Head of caudate nucleus (tissue), 42 donors: Measurements from ENCODE around the gene BRAT1.
"Not testable (repeated sequence)": the region's sequence is repeated elsewhere in the genome, so short reads cannot be mapped to it uniquely, and the experiment has no call there.

Experiments used
- DNase-seq, 42 donors: peaks; one replicate each; pipeline versions ENCODE4 v3.0.0 to v3.0.0-alpha.2; 2020 to 2021; ENCODE audit warnings: mixed read lengths in 7 of 42
- intact Hi-C: fragments of 100-400 bp; cut with DNase I; formaldehyde crosslinking; loops from one replicate; pipeline ENCODE4 v1.15.0; 2022

Gene BRAT1

DNA sequence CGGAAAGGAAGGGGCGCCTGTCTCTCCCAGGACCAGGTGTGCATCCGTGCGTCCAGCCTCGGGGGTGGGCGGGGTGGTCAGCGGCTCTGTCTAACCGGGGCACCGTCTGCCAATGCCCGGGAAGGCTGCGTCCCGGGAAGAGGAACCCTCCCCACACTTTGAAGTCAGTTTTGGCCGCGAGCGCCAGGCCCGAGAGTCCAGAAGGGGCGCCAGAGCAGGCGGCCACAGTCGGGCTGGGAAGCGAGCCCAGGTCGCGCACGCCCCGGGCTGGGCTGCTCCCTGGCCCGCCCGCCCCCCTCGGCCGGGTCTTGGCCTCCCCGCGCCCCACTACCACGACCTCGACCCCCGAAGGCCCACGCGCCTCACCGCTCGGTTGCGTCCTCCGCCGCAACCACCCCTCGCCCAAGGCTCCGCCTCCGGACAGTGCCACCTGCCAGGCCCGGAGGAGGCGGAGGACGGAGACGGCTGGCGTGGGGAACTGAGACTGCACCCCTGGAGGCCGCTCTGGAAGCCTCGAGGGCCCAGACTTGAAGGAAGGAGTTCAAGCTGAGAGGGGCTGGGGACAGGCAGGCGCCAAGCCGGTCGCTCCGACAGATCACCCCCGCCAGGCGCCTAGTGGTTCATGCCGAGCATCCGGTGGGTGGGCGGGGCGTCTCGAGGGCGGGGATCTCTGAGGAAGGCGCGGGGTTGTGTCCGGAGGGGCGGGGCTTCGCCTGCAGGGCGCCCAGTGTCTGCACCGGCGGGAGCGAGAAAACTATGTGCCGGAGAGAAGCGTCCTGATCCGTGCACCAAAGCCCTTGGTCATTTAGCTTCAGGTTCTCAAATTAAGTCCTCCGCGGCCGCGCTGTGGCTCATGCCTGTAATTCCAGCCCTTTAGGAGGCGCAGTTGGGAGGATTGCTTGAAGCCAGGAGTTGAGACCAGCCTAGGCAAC, at the start of gene BRAT1:
BRAT1 (minus strand) TSS at position 404 of the 932 bp plus-strand sequence. CDS start 1,093 bp downstream, outside the sequence.
- DNase-seq = peak; percentile 92 to 99 (median 97)
- intact Hi-C loops = loop anchor here (5.0 to 10.0 kb wide), 2 partner anchors 33 to 79 kb away; partner anchors contain the start of gene TTYH3

DNA sequence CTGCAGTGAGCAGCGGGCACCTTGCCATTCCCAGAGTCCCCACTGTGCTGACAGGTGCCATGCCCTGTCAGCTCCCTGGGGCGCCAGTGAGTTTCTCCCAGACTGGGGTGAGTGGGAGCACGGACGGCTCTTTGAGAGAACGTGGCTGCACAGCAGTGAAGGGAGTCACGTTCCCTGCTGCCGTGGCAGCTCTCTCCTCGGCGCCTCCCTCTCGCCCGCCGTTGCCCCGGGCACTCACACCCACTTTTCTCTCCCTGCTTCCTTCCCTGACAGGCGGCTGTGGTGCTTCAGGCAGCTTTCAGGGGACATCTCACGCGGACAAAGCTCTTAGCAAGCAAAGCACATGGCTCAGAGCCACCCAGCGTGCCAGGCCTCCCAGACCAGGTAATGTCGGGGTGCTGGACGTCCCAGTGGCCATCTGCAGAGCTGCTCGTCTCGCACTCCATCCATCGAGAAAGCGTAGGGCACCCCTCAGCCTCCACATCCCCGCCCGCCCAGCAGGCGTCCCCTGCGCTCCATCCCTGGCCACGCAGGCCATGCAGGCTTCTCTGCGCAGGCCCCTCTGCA, 49.4 kb upstream of the BRAT1 start:
- peak in 11 of 42 donors; percentile 25 to 64 (median 37) for DNase-seq
- intact Hi-C loops = no loop called here

DNA sequence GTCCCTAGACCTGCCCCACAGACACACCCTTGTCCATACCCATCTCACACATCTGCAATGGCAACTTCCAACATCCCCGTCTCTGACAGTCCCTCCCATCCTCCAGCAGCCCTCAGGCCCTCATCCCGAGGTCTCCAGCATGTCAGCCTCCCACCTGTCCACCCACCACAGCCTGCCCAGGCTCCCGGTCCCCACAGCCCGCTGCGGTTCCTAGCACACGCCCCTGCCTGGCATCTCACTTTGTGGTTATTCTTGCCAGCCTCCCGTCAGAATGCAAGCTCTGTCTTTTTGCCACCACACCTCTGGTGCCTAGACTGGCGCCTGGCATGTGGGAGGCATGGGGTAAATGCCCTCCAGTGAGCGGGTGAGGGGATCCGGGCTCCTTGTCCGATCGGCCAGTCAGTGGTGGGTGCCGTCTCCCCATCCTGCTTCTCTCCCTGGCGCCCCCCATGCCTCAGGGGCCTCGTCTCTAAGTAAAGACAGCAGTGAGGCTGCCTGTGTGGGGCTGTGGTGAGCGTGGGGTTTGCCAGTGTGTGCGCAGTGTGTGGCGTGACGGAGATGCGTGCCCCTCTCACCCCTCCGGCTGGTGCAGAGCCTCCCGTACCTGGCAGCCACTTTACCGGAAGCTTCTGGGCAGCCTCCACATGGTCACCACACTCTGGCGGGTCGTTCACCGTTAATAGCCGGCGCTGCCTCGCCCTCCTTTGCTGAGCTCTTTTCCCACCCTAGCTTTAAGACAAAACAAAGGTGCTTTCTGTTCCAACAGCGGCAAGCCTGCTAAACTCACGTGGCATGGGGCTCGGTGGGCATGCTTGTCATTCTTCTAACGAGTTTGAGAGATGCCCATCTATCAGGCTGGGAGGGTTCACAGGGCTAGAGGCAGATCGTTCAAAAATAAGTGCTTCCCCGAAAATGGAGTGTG, 48.0 kb upstream of the BRAT1 start:
- intact Hi-C loops = no loop called here
- DNase-seq = peak in 1 of 42 donors; percentile 2

DNA sequence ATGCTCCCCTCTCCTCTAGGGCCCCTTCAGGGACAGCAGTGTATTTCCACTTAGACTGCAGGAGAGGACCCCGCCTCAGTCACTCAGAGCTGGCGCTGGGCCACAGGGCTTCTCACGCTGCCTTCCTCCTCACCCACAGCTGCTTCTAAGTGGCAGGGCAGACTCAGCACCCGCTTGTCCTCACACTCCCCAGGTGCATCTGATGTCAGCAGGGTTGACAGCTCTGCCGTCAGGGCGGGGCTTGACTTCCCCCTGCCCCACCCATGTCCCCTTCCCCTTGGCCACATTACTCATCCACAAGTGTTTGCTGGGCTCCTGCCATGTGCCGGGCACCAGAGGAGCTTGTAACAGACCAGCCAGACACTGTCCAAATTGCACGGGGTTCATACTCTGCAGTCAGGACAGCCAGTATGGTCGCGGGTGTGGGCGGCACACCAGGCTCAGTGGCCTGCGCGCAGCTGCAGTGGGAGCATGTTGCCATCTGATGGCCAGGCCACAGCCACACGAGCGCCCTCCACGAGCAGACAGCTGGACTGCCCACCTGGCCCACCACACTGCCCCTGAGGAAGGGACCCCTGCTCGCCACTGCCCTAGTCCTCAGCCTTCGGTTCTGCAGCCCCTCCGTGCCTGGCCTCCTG, 47.2 kb upstream of the BRAT1 start:
- DNase-seq = peak in 1 of 42 donors; percentile 1
- intact Hi-C loops = no loop called here

DNA sequence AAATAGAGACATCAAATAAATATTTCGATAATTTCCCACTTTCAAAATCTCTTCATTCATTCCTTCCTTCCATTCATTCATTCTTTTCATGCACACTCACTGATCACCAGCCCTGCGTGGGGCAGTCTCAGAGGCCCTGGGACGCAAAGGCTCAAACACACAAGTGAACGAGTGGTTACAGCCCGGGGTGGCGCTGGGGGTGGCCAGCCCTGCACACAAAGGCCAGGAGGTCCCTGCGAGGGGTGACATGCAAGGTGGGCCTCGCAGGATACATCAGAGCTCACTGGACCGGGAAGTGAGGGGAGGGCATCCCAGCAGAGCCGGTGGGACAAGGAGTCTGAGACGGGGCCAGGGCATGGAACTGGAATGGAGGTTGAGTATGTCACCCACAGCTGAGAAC, 46.6 kb upstream of the BRAT1 start:
- intact Hi-C loops = no loop called here

DNA sequence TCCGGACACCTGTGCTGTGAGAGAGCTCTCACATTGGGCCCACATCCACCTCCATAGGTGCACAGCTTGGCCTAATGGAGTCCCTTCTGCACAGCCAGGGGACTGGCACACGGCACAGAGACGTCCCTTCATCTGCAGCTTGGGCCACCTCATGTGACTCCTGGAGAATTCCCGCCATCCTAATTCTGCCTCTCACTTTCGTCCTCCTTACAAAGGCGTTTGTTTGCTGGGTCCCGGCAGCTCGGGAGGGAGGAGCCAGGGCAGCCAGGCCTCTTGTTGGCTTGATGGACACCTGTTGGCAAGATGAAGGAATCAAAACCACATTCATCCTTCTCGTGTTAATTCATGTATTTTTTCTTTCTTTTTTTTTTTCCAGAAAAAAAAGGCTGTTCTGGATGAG, 45.7 kb upstream of the BRAT1 start:
- no peak for DNase-seq
- intact Hi-C loops = no loop called here

More for the DNA sequence above, 46.6 kb upstream of the BRAT1 start:
- DNase-seq = no peak

DNA sequence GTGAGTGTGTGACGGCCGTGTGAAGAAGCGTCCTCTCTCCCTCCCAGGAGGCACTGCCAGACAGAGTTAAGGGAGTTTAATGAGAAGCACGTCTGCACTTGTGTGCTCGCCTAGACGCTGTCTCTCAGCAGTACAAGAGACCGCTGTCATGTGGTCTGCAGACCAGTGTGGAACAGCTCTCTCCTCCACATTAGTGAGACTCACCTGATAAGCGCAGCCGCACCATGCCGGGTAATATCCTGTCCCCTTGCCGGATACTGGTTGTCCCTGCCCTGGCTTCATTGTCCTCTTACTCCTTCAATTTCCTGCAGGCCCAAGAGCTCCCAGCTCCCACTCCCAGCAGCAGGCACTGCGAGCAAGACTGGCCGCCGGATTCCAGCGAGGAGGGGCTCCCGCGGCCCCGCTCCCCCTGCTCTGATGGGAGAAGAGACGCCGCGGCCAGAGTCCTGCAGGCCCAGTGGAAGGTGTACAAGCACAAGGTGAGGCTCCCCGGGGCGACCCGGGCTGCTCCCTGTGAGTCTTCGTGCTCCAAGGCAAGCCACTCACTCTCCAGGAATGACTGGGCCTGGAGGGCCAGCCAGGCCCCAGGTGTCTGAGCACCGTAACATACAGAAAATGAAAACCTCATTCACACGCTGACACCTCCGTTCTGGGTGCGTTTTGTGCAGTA, 43.0 kb upstream of the BRAT1 start:
- DNase-seq = no peak
- intact Hi-C loops = no loop called here

DNA sequence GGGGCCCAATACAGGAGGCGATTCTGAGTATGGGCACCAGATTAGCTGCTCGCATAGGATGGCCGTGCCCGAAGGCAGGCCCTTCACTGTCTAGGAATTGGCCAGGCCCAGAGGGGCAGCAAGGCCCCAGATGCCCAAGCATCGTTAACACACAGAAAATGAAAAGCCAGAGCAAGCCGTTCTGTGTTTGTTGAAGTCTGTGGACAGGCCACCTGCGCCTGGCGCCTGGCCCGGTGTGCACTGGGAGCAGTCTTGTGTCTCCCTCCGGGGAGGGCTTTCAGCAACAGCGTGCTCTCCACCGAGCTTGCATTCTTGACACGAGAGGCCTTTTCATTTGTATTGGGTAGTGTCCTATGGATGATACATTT, 41.9 kb upstream of the BRAT1 start:
- intact Hi-C loops = no loop called here
- DNase-seq = no peak

DNA sequence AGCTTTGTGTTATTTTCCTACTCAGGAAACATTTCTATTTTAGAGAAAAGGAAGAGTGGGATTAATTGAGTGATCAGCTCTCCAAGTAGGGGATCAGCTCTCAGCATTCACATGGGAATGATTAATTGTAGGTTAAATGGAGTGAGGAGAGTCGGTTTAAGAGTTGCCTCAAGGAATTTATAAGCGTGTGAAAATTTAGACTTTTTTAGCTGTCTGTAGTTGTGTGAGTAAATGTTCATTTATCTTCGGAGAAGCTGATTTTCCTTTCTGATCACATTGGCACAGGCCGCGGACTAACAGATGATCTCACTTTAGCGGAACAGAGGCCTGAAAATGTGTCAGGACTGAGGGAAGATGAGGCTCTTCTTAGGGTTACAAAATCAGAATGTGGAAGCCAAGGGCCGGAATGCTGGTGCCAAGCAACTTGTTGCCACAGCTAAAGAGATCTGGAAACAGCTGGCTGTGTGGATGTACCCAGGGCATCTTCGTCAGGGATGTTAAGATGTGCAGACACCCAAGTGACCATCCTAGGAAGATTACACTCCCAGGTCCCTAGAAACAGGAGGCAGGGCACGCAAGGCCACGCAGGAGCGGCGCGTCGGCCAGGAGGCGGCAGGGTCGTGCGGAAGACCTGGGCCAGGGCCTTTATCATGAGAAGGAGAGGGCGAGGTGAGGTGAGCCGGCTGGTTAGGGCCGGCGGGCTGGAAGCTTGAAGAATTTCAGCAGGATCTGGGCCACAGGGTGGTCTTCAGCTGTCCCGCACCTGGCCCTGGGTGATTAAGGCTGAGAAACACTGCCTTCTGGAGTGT, 41.3 kb upstream of the BRAT1 start:
- no peak for DNase-seq
- intact Hi-C loops = no loop called here

DNA sequence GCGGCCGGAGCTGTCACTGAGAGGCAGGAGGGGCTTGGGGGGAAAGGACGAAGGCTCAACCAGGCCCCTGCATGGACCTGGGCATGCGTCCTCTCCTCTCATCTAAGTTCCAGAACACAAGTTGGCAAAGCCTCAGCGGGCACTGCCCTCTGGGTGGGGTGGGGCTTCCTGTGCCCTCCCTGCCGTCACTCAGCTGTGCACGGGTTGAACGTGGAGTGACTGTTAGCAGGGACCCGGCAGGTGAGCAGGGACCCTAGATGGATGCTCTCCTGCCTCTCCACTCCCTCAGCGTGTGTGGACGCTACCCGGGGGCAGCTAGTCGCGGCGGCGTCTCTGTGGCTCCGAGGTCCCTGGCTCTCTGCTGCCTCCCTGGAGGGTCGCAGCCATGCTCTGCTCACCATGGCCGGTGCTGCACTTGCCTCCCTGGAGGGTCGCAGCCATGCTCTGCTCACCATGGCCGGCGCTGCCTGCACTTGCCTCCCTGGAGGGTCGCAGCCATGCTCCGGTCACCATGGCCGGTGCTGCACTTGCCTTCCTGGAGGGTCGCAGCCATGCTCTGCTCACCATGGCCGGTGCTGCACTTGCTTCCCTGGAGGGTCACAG, 40.0 kb upstream of the BRAT1 start:
- DNase-seq = no peak
- intact Hi-C loops = no loop called here

DNA sequence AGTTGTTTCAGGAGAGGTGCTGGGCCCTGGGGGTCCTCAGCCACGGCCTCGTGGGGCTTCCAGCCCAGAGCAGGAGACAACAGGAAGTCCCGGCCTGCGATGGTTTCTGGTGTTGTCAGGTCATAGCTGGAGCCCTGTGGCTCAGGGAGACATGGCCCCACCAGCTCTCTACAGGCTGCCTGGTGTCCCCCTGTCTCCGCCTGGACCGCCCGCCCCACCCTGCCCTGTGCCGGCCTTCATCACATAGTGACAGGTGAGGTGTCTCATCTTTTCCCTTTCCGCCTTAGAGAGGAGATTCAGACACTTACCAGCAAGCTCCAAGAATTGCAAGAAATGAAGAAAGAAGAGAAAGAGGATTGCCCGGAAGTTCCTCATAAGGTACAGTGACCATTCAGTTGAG, 39.3 kb upstream of the BRAT1 start:
- intact Hi-C loops = no loop called here
- DNase-seq = no peak

DNA sequence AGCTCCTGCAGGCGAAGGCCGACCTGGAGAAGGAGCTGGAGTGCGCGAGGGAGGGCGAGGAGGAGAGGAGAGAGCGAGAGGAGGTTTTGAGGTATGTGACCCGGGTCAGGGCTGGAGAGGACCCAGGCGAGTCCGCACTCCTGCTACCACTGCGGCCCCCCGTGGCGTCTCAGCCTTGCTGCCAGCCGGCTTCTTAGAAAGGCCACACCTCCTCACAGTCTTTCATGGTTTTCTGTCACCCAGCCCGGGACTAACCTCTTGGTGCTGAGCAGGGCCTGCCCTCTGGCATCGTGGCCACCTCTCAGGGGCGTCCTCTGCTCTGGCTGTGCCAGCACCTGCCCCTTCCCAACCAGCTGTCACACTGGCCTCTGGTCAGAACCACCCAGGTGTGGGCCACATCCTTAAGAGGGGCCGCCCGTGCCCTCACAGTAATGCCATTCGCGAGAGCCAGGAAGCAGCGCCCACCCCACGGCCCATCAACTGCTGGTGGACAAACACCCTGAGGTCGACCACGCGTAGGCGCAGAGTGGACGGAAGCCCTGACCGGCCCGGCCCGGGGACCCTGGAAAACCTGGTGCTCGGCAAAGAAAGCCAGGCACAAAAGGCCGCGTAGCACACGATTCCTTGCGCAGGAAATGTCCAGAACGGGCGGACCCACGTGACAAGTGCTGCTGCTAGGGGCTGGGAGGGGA, 37.9 kb upstream of the BRAT1 start:
- intact Hi-C loops = no loop called here

DNA sequence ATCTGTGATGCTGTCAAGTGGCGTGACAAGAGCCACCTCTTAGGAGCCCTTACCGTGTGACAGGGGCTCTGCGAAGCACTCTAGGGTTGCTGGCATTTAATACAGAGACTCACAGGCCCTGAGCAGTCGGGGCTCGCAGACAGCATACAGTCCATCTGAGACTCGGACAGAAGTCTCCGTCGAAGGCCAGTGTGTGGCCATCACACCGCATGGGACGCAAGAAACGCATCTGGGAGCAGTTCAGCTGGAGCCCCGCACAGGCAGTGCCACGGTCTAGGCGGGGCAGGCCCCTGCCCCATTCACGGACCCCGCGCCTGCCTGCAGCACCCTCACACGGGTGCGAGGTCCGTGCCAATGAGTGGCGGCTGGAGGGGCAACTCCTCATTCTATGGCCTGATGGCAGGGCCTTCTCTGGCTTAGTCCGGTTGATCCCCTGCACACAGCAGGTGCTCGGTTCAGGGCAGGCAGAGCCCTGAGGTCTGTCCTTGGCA, 37.1 kb upstream of the BRAT1 start:
- intact Hi-C loops = no loop called here
- no peak for DNase-seq

More for the DNA sequence above, 37.9 kb upstream of the BRAT1 start:
- peak in 4 of 42 donors; percentile 31 to 60 (median 42) for DNase-seq

DNA sequence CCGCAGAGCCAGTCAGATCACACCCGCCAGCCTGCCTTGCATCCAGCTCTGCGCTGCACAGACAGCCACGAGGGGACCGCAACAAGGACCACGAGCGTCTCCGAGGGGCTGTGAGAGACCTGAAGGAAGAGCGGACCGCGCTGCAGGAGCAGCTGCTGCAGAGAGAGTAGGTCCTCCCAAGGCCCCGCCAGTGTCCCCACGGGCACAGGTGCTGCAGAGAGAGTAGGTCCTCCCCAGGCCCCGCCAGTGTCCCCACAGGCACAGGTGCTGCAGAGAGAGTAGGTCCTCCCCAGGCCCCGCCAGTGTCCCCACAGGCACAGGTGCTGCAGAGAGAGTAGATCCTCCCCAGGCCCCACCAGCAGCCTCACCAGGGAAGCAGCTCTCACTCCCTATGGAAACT, 34.6 kb upstream of the BRAT1 start:
- DNase-seq, intact Hi-C loops: not testable (repeated sequence)

DNA sequence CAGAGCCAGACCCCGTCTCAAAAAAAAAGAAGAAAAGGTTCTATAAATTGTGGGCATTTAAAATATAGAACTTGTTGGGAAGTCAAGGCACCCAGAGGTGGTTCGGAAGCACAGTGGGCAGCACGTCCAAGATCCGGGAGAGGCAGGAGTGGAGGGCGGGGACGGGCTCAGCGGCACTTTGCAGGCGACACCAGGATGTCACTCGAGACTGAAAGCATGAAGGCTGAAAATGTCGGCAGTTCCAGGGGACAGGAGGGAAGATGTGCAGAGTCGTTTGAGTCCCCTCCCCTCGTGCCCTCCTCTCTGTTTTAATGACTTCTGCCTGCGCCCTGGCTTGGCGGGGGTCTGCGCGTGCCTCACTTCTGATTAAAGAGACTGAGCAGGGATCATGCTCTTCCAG, 34.0 kb upstream of the BRAT1 start:
- intact Hi-C loops = no loop called here
- no peak for DNase-seq

DNA sequence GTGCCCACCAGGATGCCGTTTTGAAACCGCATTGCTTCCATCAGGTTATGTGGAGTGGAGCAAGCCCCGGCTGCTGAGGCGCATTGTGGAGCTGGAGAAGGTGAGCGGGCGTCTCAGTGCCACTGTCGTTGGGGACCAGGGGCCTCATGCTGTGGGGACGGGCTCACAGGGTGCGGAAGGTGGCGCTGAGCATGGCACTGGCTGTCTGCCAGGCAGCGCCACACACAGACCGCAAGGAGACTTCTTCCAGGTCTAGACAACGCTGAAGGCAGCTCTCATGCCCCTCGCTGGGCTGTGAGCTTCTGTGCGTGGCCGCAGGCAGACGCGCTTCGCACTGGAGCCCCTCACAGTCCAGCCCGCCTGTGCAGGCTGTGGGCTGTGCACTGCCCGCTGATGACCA, 32.5 kb upstream of the BRAT1 start:
- intact Hi-C loops = no loop called here
- no peak for DNase-seq
